SJCRH30 (cell line): Measurements from ENCODE around the gene NELL1. TPM values are rescaled to one million over a fixed set of nuclear protein-coding genes. Genes with fewer than 3 reads are reported as not detected.
A peak's percentile ranks its signal among the peaks of the same experiment; 100 is the strongest.
"Not testable (repeated sequence)": the region's sequence is repeated elsewhere in the genome, so short reads cannot be mapped to it uniquely, and the experiment has no call there.

Source experiments
- DNase-seq, 2 experiments: peaks; one replicate each; pipeline ENCODE4 v3.0.0-alpha.2; 2015 to 2020
- H3K27ac ChIP-seq: fragments of 250-450 bp; sonication (Bioruptor Pico); 2 replicates; pipeline ENCODE4 v1.5.1; 2020; ENCODE audit warnings: mild to moderate bottlenecking, moderate library complexity
- H3K27me3 ChIP-seq: fragments of 250-450 bp; sonication (Bioruptor Pico); 2 replicates; pipeline ENCODE4 v1.5.1; 2020; ENCODE audit warnings: mild to moderate bottlenecking, moderate library complexity
- H3K36me3 ChIP-seq: fragments of 250-450 bp; sonication (Bioruptor Pico); 2 replicates; pipeline ENCODE4 v1.5.1; 2020; ENCODE audit warnings: mild to moderate bottlenecking, moderate library complexity
- H3K4me1 ChIP-seq: fragments of 250-450 bp; sonication (Bioruptor Pico); 2 replicates; pipeline ENCODE4 v1.5.1; 2020; ENCODE audit warnings: mild to moderate bottlenecking, moderate library complexity
- H3K4me3 ChIP-seq: fragments of 250-450 bp; sonication (Bioruptor Pico); 2 replicates; pipeline ENCODE4 v1.5.1; 2020; ENCODE audit warnings: mild to moderate bottlenecking, moderate library complexity
- H3K9me3 ChIP-seq: fragments of 250-450 bp; sonication (Bioruptor Pico); replicated peaks from 2 replicates; pipeline ENCODE4 v1.5.1; 2020; ENCODE audit warnings: mild to moderate bottlenecking, moderate library complexity
- total RNA-seq: library from RNA; depleted of rRNA; stranded (reverse); fragments of >200 nt; shearing (Covaris generic); gene quantifications from 2 replicates; pipeline ENCODE4 v1.2.3, GENCODE V29; 2014

Gene NELL1
- total RNA-seq, 1 experiment from 2014 or later: 176 TPM

DNA sequence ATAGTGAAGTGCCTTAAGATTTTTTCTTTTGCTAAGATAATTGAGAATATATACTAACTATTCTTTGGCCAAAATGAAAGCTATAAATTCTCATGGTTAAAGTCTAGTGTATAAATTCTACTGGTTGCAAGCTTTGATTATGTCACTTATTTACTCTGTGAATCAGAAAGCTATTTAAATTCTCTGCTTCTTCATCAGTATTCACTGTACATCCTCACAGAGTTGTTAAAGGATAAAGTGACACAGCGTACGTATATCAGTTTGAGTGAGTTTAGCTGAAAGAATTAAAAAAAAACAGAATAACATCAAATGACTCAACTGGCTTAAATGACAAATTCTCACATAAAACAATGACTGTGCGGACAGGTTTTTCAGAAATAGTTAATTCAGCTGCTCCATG, 453.1 kb downstream of the NELL1 start:
- Histone ChIP-seq H3K36me3 (no peaks in the 10 kb centered on the region), H3K4me1 (no peaks in the 10 kb centered on the region; the same call in 1 of the 2 replicates), H3K27me3 (no peaks in the 10 kb centered on the region), H3K27ac (no peak overlapping the region), H3K9me3 (no peaks in the 10 kb centered on the region), H3K4me3 (no peak overlapping the region)
- DNase-seq: no peak

DNA sequence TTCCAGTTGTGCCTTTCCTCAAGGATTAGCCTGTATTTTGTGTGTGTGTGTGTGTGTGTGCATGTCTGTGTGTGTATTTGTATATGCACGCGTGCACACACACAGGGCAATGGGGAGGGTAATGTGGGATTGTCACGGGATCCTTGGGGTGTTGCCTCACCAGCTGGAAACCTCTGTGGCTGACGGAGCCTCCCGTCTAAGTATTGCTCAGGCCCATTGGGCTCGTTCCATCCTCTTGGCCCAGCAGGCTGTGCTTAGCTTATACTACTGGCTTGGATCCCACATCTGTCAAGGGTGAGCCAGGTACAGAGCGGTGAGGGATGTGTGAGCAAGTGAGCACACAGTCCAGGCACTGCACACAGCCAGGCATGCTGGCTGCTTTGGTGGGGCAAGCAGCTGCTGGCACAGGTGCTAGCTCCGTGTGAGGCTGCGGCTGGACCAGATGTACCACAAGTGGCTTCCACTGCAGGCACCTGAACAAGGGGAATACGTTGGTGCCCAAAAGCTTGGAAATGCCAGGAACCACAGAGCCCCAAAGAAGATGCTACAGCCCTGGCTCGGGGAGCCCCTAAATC, 462.8 kb downstream of the NELL1 start:
- no peaks in the 10 kb centered on the region for H3K9me3 ChIP-seq
- no peak overlapping the region for H3K27ac ChIP-seq
- DNase-seq: no peak
- H3K36me3 ChIP-seq: 0 out of 2 replicates have a peak, but pooled peaks cover 2% of the 10 kb centered on the region
- no peak overlapping the region for H3K4me3 ChIP-seq
- H3K27me3 ChIP-seq: no peaks in the 10 kb centered on the region
- H3K4me1 ChIP-seq: no peaks in the 10 kb centered on the region

DNA sequence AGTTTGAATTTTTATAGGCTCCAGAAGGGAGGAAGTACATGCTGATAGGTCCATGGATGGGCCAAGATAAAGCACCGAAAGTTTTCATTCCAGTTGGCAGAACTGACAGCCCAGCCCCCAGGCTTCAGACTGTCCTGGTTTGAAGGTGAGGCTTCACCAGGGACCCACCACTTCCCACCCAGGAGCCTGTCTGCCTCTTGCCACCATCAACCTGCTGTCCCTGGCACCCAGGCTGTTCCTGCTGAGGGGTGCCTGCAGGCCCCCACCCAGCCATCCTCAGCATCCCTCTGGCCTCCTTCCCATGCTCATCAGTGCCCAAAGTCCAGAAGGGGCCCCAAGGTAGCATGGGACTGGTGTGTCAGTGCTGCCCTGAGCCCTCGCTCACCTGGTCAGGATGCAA, 463.9 kb downstream of the NELL1 start:
- Histone ChIP-seq H3K36me3 (0 out of 2 replicates have a peak, but pooled peaks cover 2% of the 10 kb centered on the region), H3K27me3 (no peaks in the 10 kb centered on the region), H3K9me3 (no peaks in the 10 kb centered on the region), H3K27ac (no peak overlapping the region), H3K4me3 (no peak overlapping the region), H3K4me1 (no peaks in the 10 kb centered on the region)
- DNase-seq: no peak

DNA sequence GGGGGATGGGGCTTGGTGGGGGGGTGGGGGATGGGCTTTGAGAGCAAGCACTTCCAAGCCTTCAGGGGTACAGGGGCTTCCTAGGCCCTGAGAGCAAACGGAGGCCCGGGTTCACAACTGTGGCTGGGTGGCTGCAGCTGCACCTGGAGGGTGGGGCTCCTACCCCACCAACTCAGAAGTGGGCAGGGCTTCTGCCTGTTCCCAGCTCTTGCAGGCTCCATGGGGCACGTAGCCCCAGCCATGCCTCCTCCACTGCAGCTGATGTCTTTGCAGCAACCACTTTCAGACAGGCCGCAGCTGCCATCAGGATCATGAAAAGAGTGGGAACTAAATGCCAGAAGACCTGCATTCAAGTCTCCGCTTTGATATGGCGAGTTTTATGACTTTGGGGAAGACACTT, 464.3 kb downstream of the NELL1 start:
- 0 out of 2 replicates have a peak, but pooled peaks cover 2% of the 10 kb centered on the region for H3K36me3 ChIP-seq
- no peak for DNase-seq
- H3K4me3 ChIP-seq: no peak overlapping the region
- H3K4me1 ChIP-seq: no peaks in the 10 kb centered on the region
- H3K9me3 ChIP-seq: no peaks in the 10 kb centered on the region
- H3K27me3 ChIP-seq: no peaks in the 10 kb centered on the region
- H3K27ac ChIP-seq: no peak overlapping the region

DNA sequence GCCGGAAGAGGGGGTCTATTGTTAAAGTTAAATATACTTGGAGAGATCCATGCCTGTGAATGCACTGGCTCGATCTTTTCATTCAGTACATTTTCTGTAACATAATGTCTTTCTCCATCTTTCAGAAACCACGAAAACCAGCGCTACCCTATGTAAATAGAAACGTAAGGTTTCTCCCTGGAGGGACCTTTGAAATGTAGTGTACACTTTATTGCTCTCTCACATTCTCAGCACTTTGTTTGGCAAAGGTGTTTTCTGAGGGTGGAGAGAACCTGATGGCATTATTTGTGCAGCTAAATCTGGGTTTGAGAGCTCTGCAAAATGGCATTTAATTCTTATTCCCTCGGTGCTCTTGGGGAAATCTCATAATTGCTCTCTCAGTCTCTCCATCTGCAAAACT, 468.4 kb downstream of the NELL1 start:
- no peaks in the 10 kb centered on the region for H3K9me3 ChIP-seq
- H3K27ac ChIP-seq: no peak overlapping the region
- DNase-seq: no peak
- 0 out of 2 replicates have a peak, but pooled peaks cover 2% of the 10 kb centered on the region for H3K36me3 ChIP-seq
- H3K27me3 ChIP-seq: no peaks in the 10 kb centered on the region
- no peaks in the 10 kb centered on the region for H3K4me1 ChIP-seq
- no peak overlapping the region for H3K4me3 ChIP-seq

DNA sequence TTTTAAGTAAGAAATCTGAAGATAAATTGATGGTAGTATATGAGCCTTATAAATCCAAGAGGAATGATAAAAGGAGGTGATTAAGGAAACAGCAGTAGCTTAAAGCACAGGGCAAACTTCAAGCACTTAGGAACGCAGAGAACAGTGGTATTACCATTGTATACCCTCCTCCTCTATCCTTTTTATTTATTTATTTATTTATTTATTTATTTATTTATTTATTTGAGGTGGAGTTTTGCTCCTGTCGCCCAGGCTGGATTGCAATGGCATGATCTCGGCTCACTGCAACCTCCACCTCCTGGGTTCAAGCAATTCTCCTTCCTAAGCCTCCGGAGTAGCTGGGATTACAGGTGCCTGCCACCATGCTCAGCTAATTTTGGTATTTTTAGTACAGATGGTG, 472.2 kb downstream of the NELL1 start:
- not testable (repeated sequence) for H3K27me3 ChIP-seq, H3K36me3 ChIP-seq, H3K27ac ChIP-seq, DNase-seq, H3K4me3 ChIP-seq, H3K9me3 ChIP-seq, H3K4me1 ChIP-seq

DNA sequence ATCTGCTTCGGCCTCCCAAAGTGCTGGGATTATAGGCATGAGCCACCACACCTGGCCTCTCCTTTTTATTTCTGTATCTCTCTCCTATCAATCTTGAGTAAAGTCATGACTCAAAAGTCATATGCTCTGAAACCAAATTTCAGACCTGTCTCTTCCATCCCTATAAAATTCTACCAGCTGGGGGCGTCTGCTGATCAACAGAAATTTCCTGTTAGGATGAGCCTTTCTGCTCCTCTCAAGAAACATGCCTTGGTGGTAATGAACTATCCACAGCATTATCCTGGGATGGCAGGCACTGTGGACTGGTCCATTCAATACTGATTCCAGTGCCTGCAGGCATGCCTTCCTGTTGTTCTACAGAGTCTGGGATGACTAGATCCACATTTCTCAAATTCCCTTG, 472.6 kb downstream of the NELL1 start:
- Histone ChIP-seq H3K27me3 (no peaks in the 10 kb centered on the region), H3K27ac (no peak overlapping the region), H3K4me1 (no peaks in the 10 kb centered on the region), H3K9me3 (no peaks in the 10 kb centered on the region), H3K4me3 (no peak overlapping the region), H3K36me3 (no peaks in the 10 kb centered on the region)
- peak in 1 of 2 experiments; percentile 26 for DNase-seq

DNA sequence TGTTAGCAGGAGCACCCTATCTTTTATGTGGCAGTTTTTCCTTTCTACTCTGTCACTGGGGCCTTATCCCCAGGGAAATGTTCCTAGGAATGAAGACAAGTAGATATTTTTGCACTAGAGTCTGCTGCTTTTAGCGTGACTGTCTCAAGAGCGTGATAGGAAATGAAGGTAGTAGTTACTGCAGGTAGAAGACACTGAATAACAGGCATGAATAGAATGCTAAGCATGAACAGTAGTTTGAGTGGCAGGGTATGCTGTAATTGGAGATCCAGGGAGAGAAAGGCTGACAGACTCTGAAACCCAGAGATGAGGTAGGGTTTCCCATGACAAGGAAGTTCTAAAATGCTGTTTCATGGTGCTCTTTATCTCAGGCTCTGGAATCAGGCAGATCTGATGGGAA, 475.1 kb downstream of the NELL1 start:
- no peak overlapping the region for H3K4me3 ChIP-seq
- no peaks in the 10 kb centered on the region for H3K4me1 ChIP-seq
- no peaks in the 10 kb centered on the region for H3K36me3 ChIP-seq
- DNase-seq: no peak
- H3K27me3 ChIP-seq: no peaks in the 10 kb centered on the region
- no peak overlapping the region for H3K27ac ChIP-seq
- H3K9me3 ChIP-seq: no peaks in the 10 kb centered on the region

DNA sequence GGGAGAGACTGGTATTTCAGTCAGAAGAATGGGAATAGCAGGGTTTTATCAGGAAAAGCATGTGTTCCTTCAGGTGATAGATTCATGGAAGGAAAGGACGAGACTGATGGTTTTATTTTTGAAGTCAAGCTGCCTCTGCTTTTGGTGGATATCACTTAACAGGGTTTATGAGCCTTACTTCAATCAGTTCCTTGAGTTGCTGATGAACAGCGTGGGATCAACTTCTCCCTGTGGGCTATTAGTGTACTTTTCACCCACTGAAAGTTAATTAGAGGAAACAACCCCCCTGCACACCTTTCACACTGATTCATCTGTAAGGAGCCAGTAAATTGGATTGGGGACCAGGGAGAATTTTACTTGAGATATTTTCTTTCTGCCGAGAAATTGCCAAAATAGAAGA, 479.0 kb downstream of the NELL1 start:
- no peaks in the 10 kb centered on the region for H3K9me3 ChIP-seq
- H3K27me3 ChIP-seq: no peaks in the 10 kb centered on the region
- no peak overlapping the region for H3K27ac ChIP-seq
- H3K4me1 ChIP-seq: no peaks in the 10 kb centered on the region
- no peak overlapping the region for H3K4me3 ChIP-seq
- no peak for DNase-seq
- H3K36me3 ChIP-seq: no peaks in the 10 kb centered on the region

DNA sequence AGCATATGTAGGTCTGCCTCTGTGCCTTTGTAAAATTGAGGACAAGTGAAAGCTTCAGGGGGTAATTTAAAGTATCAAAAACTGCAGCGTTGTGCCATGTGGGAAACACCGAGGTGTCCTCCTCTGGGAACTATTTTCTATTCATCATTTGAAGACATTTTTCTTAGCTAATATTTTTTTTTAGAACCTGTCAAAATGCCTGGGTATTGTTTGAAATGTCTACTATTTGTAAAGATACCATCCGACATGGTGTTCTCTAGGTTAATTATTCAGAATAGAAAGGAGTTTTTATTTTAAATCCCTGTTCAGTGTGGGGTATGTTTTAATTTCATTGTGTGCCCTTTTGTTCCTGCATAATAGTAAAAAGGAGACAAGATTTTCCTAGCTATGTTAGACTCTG, 490.8 kb downstream of the NELL1 start:
- no peak for DNase-seq
- no peaks in the 10 kb centered on the region for H3K36me3 ChIP-seq
- no peaks in the 10 kb centered on the region for H3K4me1 ChIP-seq
- no peaks in the 10 kb centered on the region for H3K9me3 ChIP-seq
- H3K27me3 ChIP-seq: no peaks in the 10 kb centered on the region
- no peak overlapping the region for H3K27ac ChIP-seq
- H3K4me3 ChIP-seq: no peak overlapping the region

DNA sequence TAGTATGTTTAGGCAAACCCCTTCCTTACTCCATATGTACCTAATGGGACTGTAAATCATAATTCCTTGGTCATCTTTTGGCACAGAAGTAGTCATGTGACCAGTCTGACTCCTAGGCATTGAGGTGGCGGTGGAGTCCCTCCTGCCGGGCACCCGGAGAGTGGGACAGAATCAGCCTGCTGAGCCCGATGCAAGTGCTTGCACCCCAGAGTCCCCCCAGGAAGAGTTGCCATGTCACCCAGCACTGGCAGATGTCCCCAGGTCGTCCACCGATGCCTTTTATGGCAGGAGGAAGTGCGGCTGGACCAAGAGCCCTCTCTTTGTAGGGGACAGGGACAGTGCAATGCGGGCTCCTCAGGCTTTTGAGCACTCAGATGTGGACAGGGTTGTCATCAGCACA, 500.3 kb downstream of the NELL1 start:
- H3K9me3 ChIP-seq: no peaks in the 10 kb centered on the region
- H3K36me3 ChIP-seq: 0 out of 2 replicates have a peak, but pooled peaks cover 2% of the 10 kb centered on the region
- no peak overlapping the region for H3K27ac ChIP-seq
- DNase-seq: no peak
- H3K4me1 ChIP-seq: no peaks in the 10 kb centered on the region
- no peaks in the 10 kb centered on the region for H3K27me3 ChIP-seq
- no peak overlapping the region for H3K4me3 ChIP-seq

DNA sequence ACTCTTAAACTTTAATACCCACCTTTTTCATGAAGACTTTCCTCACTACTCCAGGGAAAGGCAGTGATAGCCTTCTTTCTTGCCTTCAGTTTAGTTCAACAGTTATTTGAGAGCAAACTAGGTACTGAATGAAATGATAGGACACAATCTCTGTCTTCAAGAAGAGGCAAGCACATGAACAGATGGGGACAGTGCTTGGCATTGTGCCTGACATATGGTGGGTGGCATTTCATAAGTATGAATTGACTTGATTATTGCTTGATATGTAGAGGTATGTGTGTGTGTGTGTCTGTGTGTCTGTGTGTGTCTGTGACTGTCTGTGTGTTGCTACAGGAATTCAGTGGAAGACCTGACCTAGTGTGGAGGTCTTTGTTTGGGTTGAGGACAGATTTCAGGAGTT, 504.1 kb downstream of the NELL1 start:
- peak in 1 of 2 experiments; percentile 10 for DNase-seq
- H3K27ac ChIP-seq: no peak overlapping the region
- H3K4me1 ChIP-seq: no peaks in the 10 kb centered on the region
- H3K27me3 ChIP-seq: no peaks in the 10 kb centered on the region
- 0 out of 2 replicates have a peak, but pooled peaks cover 2% of the 10 kb centered on the region for H3K36me3 ChIP-seq
- no peak overlapping the region for H3K4me3 ChIP-seq
- H3K9me3 ChIP-seq: no peaks in the 10 kb centered on the region

DNA sequence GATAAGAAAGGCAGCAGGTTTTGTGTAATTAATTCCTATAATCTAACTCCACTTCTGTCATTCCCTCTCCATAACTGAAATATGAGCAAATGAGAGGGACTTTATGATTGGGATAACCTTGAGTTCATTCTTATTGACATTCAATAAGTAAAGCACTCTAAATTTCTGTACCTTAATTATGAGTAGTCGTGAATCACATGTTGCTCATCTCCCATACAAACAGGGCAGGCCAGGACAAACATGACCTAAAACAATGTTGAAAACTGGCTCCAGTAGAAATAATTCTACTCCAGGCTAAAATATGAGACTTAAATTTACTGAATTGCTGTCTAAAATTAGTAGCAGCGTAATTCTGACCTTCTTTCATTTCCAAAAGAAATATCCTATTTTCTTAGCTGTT, 505.4 kb downstream of the NELL1 start:
- Histone ChIP-seq H3K27me3 (no peaks in the 10 kb centered on the region), H3K27ac (no peak overlapping the region), H3K4me1 (no peaks in the 10 kb centered on the region), H3K9me3 (no peaks in the 10 kb centered on the region), H3K36me3 (0 out of 2 replicates have a peak, but pooled peaks cover 2% of the 10 kb centered on the region), H3K4me3 (no peak overlapping the region)
- DNase-seq: no peak

DNA sequence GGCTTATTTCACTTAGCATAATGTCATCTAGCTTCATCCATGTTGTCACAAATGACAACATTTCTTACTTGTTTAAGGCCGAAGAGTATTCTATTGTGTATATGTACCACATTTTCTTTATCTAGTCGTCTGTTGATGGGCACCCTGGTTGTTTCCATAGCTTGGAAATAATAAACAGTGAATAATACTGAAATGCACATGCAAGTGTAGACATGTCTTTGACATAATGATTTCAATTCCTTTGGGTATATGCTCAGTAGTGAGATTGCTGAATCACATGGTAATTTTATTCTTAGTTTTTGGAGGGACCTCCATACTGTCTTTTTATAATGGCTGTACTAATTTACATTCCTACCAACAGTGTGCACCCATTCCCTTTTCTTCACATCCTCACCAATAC, 508.0 kb downstream of the NELL1 start:
- H3K4me3 ChIP-seq: no peak overlapping the region
- no peaks in the 10 kb centered on the region for H3K27me3 ChIP-seq

DNA sequence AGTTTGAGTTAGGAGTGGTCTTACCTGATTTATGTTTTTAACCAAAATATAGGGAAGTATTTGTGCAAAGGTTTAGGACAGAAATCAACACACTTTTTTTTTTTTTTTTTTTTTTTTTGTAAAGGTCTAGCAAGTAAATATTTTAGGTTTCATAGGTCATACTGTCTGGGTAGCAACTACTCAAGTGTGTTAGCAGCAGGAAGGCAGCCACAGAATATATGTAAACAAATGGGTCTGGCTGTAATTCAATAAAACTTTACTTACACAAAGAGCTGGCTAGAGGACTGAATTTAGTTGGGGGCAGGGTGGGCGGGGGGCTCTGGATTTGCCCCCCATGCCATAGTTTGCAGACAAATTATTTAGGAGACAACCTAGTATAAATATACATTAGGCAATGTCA, 510.4 kb downstream of the NELL1 start:
- Histone ChIP-seq H3K4me1 (no peaks in the 10 kb centered on the region), H3K9me3 (no peaks in the 10 kb centered on the region), H3K4me3 (no peak overlapping the region), H3K27me3 (no peaks in the 10 kb centered on the region), H3K36me3 (no peaks in the 10 kb centered on the region), H3K27ac (no peak overlapping the region)
- no peak for DNase-seq

More for the DNA sequence above, 508.0 kb downstream of the NELL1 start:
- no peaks in the 10 kb centered on the region for H3K9me3 ChIP-seq
- H3K27ac ChIP-seq: no peak overlapping the region
- 0 out of 2 replicates have a peak, but pooled peaks cover 2% of the 10 kb centered on the region for H3K36me3 ChIP-seq
- DNase-seq: no peak
- no peaks in the 10 kb centered on the region for H3K4me1 ChIP-seq

DNA sequence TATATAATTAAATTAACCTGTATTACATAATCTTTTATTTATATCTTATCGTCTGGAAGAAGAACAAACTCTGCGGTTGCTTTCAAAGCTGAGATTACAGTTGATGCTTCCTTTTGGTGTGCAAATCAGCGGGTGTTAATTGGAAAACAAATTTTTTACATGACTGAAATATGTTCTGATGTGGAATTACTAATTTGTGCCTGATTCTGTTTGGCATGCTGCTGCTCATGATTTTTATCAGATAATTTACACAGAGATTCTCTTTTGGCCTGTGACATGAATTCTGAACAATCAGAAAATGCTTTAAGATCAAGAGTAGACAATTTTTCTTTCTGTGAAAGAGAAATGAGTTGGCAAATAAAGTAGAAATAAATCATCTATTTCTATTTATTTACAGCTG, 510.8 kb downstream of the NELL1 start:
- no peak for DNase-seq
- no peaks in the 10 kb centered on the region for H3K27me3 ChIP-seq
- H3K27ac ChIP-seq: no peak overlapping the region
- no peaks in the 10 kb centered on the region for H3K9me3 ChIP-seq
- H3K36me3 ChIP-seq: no peaks in the 10 kb centered on the region
- H3K4me3 ChIP-seq: no peak overlapping the region
- H3K4me1 ChIP-seq: no peaks in the 10 kb centered on the region
